ENCODE measurements around the gene SPOCK2. TPM values are rescaled to one million over a fixed set of nuclear protein-coding genes. Genes with fewer than 3 reads are reported as not detected.

Gene SPOCK2
- total and polyA plus RNA-seq, 10 of the 15 experiments (the other 5 are each of a cell fraction or from before 2014, with no cell fraction given) = 0.02 to 1.5 (median 0.58) TPM

DNA sequence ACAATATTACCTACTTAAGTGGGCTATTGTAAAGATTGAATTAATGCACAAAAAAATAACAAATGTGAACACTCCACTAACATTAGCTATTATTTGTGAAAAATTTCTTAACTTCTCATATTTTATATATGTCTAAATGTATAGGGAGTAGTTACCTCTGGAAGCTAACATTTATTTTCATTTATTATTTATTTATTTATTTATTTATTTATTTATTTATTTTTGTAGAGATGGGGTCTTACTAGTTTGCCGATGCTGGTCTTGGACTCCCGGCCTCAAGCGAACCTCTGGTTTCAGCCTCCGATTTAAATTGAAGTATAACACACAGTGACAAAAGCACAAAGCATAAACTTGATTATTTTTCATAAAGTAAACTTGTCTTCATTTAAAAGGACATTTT is 5.1 kb upstream of the SPOCK2 start:
- H3K4me2 ChIP-seq (ENCODE audit: control insufficient read depth, insufficient read depth) = no peak overlapping the region
- H3K4me1 ChIP-seq (ENCODE audit: control insufficient read depth, insufficient read depth, low read length) = 0 out of 2 replicates have a peak, but pooled peaks cover 1% of the 10 kb centered on the region
- ChIA-PET SMC1A (ENCODE audit: uncharacterized antibody, unreplicated experiment) (interaction anchor here (0.8 to 1.8 kb wide), 5 partner anchors 15 to 45 kb away, joined by 3 to 5 read pairs (median 4); no protein-coding TSS in a partner anchor), RAD21 (ENCODE audit: unreplicated experiment) (interaction anchor here (0.8 to 2.0 kb wide), 3 partner anchors 45 to 155 kb away, joined by 3 to 7 read pairs (median 3); no protein-coding TSS in a partner anchor), CTCF (interaction anchor here (0.6 to 1.6 kb wide), 6 partner anchors 32 to 248 kb away, joined by 3 to 7 read pairs (median 4); no protein-coding TSS in a partner anchor), POLR2A (no interaction called here)
- FAIRE-seq = no peak
- no peak for ATAC-seq
- H3K9me3 ChIP-seq (replicated peaks; ENCODE audit: control insufficient read depth, insufficient read depth, low read length) = no peaks in the 10 kb centered on the region
- H3K27me3 ChIP-seq (replicated peaks in 1 of 2; ENCODE audit: control insufficient read depth in 2 of 2, insufficient read depth in 2 of 2, low read length in 1 of 2) = peaks cover 3 to 5% of the 10 kb centered on the region in 2 experiments
- H4K20me1 ChIP-seq (ENCODE audit: control insufficient read depth, insufficient read depth) = no peaks in the 10 kb centered on the region
- H3K79me2 ChIP-seq (ENCODE audit: control insufficient read depth, insufficient read depth, low read length) = no peaks in the 10 kb centered on the region
- no peak for DNase-seq (ENCODE audit: low read depth, low spot score)
- no peak overlapping the region for H3K9ac ChIP-seq (ENCODE audit: control insufficient read depth, insufficient read depth, low read length)
- no TSS peak for BruUV-seq (replicated peaks)
- 100% methylated on average over 4 of the region's 4 CpGs for WGBS (ENCODE audit: insufficient coverage, insufficient replicate concordance, low lambda C conversion rate, missing lambda C conversion rate)
- peaks cover 0 to 7% of the 10 kb centered on the region in 2 experiments; a peak in 3 of 4 replicates for H3K36me3 ChIP-seq (ENCODE audit: control insufficient read depth in 2 of 2, insufficient read depth in 2 of 2, low read length in 1 of 2)
- intact Hi-C loops (cut with micrococcal nuclease; ENCODE audit: unreplicated experiment) (no loop called here), in situ Hi-C loops (cut with MboI) (no loop called here)
- TF ChIP-seq TCF3 (IDR thresholded peaks at IDR 0.05; ENCODE audit: borderline replicate concordance, insufficient read depth, low read depth, low read length) (no peak), CHD1 (IDR thresholded peaks at IDR 0.05; ENCODE audit: low read depth, low read length) (no peak), BCL11A (IDR thresholded peaks at IDR 0.05; ENCODE audit: low read depth, low read length) (no peak), GABPA (IDR thresholded peaks at IDR 0.05; ENCODE audit: low read depth) (no peak), POLR2AphosphoS5 (IDR thresholded peaks at IDR 0.05; ENCODE audit: low read length) (no peak), ZNF622 (IDR thresholded peaks at IDR 0.05) (no peak), SIX5 (IDR thresholded peaks at IDR 0.05; ENCODE audit: low read depth, low read length, severe bottlenecking) (no peak), ZZZ3 (IDR thresholded peaks at IDR 0.05; ENCODE audit: control insufficient read depth, insufficient read length, low read depth) (no peak), LARP7 (IDR thresholded peaks at IDR 0.05) (no peak), MEF2A (IDR thresholded peaks at IDR 0.05; ENCODE audit: insufficient read depth, low read depth, low read length) (no peak)
- TF ChIP-seq, protein P1, sequence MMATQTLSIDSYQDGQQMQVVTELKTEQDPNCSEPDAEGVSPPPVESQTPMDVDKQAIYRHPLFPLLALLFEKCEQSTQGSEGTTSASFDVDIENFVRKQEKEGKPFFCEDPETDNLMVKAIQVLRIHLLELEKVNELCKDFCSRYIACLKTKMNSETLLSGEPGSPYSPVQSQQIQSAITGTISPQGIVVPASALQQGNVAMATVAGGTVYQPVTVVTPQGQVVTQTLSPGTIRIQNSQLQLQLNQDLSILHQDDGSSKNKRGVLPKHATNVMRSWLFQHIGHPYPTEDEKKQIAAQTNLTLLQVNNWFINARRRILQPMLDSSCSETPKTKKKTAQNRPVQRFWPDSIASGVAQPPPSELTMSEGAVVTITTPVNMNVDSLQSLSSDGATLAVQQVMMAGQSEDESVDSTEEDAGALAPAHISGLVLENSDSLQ (IDR thresholded peaks at IDR 0.05) = no peak
- TF ChIP-seq, protein P2, sequence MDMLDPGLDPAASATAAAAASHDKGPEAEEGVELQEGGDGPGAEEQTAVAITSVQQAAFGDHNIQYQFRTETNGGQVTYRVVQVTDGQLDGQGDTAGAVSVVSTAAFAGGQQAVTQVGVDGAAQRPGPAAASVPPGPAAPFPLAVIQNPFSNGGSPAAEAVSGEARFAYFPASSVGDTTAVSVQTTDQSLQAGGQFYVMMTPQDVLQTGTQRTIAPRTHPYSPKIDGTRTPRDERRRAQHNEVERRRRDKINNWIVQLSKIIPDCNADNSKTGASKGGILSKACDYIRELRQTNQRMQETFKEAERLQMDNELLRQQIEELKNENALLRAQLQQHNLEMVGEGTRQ (IDR thresholded peaks at IDR 0.05; ENCODE audit: borderline replicate concordance, low read depth, low read length) = no peak
- TF ChIP-seq, protein P3, sequence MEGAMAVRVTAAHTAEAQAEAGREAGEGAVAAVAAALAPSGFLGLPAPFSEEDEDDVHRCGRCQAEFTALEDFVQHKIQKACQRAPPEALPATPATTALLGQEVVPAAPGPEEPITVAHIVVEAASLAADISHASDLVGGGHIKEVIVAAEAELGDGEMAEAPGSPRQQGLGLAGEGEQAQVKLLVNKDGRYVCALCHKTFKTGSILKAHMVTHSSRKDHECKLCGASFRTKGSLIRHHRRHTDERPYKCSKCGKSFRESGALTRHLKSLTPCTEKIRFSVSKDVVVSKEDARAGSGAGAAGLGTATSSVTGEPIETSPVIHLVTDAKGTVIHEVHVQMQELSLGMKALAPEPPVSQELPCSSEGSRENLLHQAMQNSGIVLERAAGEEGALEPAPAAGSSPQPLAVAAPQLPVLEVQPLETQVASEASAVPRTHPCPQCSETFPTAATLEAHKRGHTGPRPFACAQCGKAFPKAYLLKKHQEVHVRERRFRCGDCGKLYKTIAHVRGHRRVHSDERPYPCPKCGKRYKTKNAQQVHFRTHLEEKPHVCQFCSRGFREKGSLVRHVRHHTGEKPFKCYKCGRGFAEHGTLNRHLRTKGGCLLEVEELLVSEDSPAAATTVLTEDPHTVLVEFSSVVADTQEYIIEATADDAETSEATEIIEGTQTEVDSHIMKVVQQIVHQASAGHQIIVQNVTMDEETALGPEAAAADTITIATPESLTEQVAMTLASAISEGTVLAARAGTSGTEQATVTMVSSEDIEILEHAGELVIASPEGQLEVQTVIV (IDR thresholded peaks at IDR 0.05; ENCODE audit: borderline replicate concordance, partially characterized antibody) = no peak
- TF ChIP-seq, protein P4, sequence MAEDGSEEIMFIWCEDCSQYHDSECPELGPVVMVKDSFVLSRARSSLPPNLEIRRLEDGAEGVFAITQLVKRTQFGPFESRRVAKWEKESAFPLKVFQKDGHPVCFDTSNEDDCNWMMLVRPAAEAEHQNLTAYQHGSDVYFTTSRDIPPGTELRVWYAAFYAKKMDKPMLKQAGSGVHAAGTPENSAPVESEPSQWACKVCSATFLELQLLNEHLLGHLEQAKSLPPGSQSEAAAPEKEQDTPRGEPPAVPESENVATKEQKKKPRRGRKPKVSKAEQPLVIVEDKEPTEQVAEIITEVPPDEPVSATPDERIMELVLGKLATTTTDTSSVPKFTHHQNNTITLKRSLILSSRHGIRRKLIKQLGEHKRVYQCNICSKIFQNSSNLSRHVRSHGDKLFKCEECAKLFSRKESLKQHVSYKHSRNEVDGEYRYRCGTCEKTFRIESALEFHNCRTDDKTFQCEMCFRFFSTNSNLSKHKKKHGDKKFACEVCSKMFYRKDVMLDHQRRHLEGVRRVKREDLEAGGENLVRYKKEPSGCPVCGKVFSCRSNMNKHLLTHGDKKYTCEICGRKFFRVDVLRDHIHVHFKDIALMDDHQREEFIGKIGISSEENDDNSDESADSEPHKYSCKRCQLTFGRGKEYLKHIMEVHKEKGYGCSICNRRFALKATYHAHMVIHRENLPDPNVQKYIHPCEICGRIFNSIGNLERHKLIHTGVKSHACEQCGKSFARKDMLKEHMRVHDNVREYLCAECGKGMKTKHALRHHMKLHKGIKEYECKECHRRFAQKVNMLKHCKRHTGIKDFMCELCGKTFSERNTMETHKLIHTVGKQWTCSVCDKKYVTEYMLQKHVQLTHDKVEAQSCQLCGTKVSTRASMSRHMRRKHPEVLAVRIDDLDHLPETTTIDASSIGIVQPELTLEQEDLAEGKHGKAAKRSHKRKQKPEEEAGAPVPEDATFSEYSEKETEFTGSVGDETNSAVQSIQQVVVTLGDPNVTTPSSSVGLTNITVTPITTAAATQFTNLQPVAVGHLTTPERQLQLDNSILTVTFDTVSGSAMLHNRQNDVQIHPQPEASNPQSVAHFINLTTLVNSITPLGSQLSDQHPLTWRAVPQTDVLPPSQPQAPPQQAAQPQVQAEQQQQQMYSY (CRISPR knock-in tag; IDR thresholded peaks at IDR 0.05) = no peak
- no peak overlapping the region for H3K27ac ChIP-seq (ENCODE audit: control insufficient read depth, insufficient read depth)
- H2AFZ ChIP-seq (ENCODE audit: control insufficient read depth, low read depth, low read length) = no peak overlapping the region
- H3K4me3 ChIP-seq = no peak overlapping the region

All from GM12878 (cell line).